ENCODE measurements around the gene IFNGR2. TPM values are rescaled to one million over a fixed set of nuclear protein-coding genes. Genes with fewer than 3 reads are reported as not detected.
"Not testable (repeated sequence)": the region's sequence is repeated elsewhere in the genome, so short reads cannot be mapped to it uniquely, and the experiment has no call there.

The IFNGR2 gene
- total RNA-seq, 1 donor from 2014 or later: 40.5 TPM

DNA sequence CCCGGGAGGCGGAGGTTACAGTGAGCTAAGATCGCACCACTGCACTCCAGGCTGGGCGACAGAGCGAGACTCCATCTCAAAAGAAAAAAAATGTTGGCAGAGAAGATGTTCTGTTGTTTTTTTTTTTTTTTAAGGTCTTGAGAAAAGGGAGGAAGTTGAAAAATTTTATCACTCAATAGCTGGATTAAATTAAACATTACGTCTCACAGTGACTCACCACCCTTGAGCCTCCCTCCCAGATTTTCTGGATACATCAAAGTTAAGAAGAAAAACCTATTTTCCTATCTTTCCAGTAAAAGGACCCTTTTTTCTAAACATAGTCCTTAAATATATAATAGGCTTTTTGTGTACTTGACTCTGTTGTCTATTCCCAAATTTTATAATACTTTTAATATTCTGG, 42.9 kb upstream of the IFNGR2 start:
- H3K9me3 Mint-ChIP-seq: no peaks in the 10 kb centered on the region
- peaks cover 28% of the 10 kb centered on the region for H3K27me3 Mint-ChIP-seq (ENCODE audit: low read depth)
- TF ChIP-seq, protein P1, sequence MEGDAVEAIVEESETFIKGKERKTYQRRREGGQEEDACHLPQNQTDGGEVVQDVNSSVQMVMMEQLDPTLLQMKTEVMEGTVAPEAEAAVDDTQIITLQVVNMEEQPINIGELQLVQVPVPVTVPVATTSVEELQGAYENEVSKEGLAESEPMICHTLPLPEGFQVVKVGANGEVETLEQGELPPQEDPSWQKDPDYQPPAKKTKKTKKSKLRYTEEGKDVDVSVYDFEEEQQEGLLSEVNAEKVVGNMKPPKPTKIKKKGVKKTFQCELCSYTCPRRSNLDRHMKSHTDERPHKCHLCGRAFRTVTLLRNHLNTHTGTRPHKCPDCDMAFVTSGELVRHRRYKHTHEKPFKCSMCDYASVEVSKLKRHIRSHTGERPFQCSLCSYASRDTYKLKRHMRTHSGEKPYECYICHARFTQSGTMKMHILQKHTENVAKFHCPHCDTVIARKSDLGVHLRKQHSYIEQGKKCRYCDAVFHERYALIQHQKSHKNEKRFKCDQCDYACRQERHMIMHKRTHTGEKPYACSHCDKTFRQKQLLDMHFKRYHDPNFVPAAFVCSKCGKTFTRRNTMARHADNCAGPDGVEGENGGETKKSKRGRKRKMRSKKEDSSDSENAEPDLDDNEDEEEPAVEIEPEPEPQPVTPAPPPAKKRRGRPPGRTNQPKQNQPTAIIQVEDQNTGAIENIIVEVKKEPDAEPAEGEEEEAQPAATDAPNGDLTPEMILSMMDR (conservative IDR thresholded peaks at IDR 0.05): no peak
- peaks cover 8% of the 10 kb centered on the region for H3K36me3 Mint-ChIP-seq (ENCODE audit: low read depth)
- no peak for DNase-seq (ENCODE audit: low read depth, low spot score)
- H3K4me3 Mint-ChIP-seq: no peak overlapping the region
- H3K4me1 Mint-ChIP-seq: peaks cover 13% of the 10 kb centered on the region
- no peak overlapping the region for H3K27ac Mint-ChIP-seq (ENCODE audit: unreplicated experiment)

DNA sequence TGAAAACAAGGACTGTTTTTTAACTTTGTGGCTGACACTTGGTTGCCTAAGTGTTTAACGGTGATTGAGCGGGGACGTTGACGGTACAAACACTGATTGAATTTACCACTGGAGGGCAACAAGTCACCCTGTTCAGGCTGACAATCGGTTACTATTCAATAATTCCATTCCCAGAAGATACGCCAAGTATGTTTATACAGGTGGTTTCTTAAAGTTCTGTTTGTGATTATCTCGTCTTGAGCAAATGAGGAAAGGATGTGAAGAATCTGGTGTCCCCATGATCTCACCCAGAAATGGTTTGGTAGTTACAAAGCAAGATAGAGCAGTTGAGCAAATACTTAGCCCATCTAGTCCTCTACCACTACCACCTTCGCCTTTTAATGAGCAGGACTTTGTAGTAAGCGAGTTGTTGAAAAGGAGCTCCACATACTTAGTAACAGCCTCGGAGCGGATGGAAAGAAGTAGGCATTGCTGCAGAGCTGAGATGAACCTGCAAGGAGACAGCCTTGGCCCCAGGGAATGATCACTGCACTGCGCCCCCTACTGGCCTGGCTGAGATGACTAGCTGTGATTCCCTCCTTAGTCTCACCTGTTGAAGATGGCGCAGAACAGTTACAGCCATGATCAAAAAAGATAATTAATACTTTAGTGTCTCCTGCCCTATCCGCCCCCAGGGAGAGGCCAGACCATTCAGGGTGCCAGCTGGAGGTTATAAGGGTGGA, 42.2 kb upstream of the IFNGR2 start:
- DNase-seq (ENCODE audit: low read depth, low spot score): peak; percentile 71
- Mint-ChIP-seq H3K4me3 (peak overlapping the region; percentile 7), H3K4me1 (peaks cover 13% of the 10 kb centered on the region)

DNA sequence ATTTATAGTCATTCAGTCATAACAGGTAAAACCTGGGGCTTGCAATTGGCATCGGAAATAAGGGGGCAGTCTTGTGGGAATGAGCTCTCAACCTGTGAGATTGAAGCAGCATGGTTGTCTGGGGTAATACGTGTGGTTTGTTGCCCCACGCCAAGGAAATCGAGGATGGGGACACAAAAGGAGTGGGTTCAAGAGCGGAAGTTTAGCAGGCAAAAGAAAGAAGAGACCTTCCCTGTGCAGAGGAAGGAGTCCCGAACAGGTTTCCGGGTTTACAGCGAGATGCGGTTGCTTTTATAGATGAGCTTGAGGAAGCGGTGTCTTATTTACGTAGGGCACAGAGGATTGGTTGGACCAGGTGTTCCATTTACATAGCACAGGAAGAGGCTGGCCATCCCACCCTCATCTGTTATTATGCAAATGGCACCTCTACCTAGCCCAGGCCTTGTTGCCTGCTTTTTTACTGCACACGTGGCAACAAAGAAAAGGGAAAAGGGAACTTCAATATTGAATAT, 41.1 kb upstream of the IFNGR2 start:
- no peak for DNase-seq (ENCODE audit: low read depth, low spot score)
- no peak overlapping the region for H3K27ac Mint-ChIP-seq (ENCODE audit: unreplicated experiment)
- TF ChIP-seq, protein P1 (conservative IDR thresholded peaks at IDR 0.05): no peak

More for the DNA sequence above, 42.2 kb upstream of the IFNGR2 start:
- TF ChIP-seq, protein P1 (conservative IDR thresholded peaks at IDR 0.05): peak; percentile 95
- Mint-ChIP-seq H3K27me3 (ENCODE audit: low read depth) (peaks cover 29% of the 10 kb centered on the region), H3K36me3 (ENCODE audit: low read depth) (peaks cover 6% of the 10 kb centered on the region), H3K9me3 (no peaks in the 10 kb centered on the region), H3K27ac (ENCODE audit: unreplicated experiment) (no peak overlapping the region)

DNA sequence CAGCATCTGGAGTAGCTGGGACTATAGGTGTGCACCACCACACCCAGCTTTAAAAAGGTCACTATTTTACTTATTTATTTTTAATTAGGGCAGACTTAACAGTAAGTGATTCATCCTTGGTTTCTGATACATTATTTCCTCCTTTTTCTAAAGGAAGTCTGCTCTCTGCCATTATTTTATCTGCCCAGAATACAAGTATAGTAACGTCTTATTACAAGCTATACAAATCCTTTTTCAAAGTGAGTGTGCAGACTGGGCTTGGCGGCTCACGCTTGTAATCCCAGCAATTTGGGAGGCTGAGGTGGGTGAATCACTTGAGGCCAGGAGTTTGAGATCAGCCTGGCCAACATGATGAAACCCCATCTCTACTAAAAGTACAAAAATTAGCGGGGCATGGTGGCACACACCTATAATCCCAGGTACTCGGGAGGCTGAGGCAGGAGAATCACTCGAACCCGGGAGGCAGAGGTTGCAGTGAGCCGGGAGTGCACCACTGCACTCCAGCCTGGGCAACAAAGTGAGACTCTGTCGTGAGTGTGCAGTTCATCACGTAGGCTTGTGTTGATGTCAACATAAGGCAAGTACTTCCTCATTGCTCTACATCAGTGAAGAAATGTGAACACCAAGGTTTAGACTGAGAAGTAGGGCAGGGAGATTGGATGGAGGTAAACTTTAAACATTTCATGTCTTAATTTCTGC, 39.2 kb upstream of the IFNGR2 start:
- H3K36me3 Mint-ChIP-seq (ENCODE audit: low read depth): peaks cover 11% of the 10 kb centered on the region
- not testable (repeated sequence) for H3K27ac Mint-ChIP-seq (ENCODE audit: unreplicated experiment); DNase-seq (ENCODE audit: low read depth, low spot score); H3K4me3 Mint-ChIP-seq; H3K9me3 Mint-ChIP-seq
- H3K4me1 Mint-ChIP-seq: peaks cover 13% of the 10 kb centered on the region
- H3K27me3 Mint-ChIP-seq (ENCODE audit: low read depth): peaks cover 33% of the 10 kb centered on the region

More for the DNA sequence above, 41.1 kb upstream of the IFNGR2 start:
- Mint-ChIP-seq H3K9me3 (peaks cover 4% of the 10 kb centered on the region), H3K27me3 (ENCODE audit: low read depth) (peaks cover 33% of the 10 kb centered on the region), H3K4me3 (peak overlapping the region; percentile 1), H3K4me1 (peaks cover 13% of the 10 kb centered on the region), H3K36me3 (ENCODE audit: low read depth) (peaks cover 2% of the 10 kb centered on the region)

DNA sequence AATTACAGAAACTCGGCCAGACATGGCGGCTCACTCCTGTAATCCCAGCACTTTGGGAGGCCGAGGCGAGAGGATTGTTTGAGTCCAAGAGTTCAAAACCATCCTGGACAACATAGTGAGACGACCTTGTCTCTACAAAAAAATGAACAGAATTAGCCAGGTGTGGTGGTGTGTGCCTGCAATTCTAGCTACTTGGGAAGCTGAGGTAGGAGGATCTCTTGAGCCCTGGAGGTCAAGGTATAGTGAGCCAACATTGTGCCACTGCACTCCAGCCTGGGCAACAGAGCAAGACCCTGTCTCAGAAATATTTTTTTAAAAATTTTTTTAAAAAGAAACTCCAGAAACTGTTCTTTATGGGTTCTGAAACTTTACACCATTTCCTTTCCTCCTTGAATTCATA, 38.4 kb upstream of the IFNGR2 start:
- Mint-ChIP-seq H3K4me1 (peaks cover 13% of the 10 kb centered on the region), H3K27ac (ENCODE audit: unreplicated experiment) (no peak overlapping the region), H3K4me3 (no peak overlapping the region), H3K27me3 (ENCODE audit: low read depth) (peaks cover 35% of the 10 kb centered on the region), H3K9me3 (peaks cover 9% of the 10 kb centered on the region), H3K36me3 (ENCODE audit: low read depth) (peaks cover 11% of the 10 kb centered on the region)
- TF ChIP-seq, protein P1 (conservative IDR thresholded peaks at IDR 0.05): no peak
- no peak for DNase-seq (ENCODE audit: low read depth, low spot score)
